K562 (cell line): ENCODE results near the gene GATAD2B.

Source experiments
- OTX1 ChIP-seq: fragments of 450-650 bp; formaldehyde crosslinking; IDR thresholded peaks from 2 replicates; pipeline ENCODE4 v1.4.0; 2022; ENCODE audit warnings: mild to moderate bottlenecking
- RBM22 ChIP-seq: fragments of 200-400 bp; formaldehyde crosslinking; IDR thresholded peaks from 2 replicates; pipeline ENCODE4 v1.6.1; 2018; ENCODE audit warnings: low read length, low read depth; ENCODE audit not compliant: poor library complexity, severe bottlenecking
- SIN3A ChIP-seq, 2 experiments: fragments of 150-350 bp in 1 of 2; IDR thresholded peaks; 2 replicates each; pipeline ENCODE4 v1.6.1; 2011 to 2016; ENCODE audit warnings: borderline replicate concordance in 2 of 2, low read depth in 2 of 2, low read length in 2 of 2, mild to moderate bottlenecking in 2 of 2, moderate library complexity in 2 of 2; ENCODE audit not compliant: control insufficient read depth in 1 of 2

- TF ChIP-seq SIN3A (IDR thresholded peaks at IDR 0.05; ENCODE audit: borderline replicate concordance in 2 of 2, control insufficient read depth in 1 of 2, low read depth in 2 of 2, low read length in 2 of 2): no peak
- no peak for TF ChIP-seq RBM22
- TF ChIP-seq OTX1 (CRISPR knock-in tag): no peak
Observed at GRCh38 chr1:153929981-153930948, 7.5 kb upstream of the GATAD2B start.
